NCI-H345 treated with DMSO at 0.1 percent for 48 hours (cell line): ENCODE data around the gene HOTAIR.
A peak's percentile ranks its signal among the peaks of the same experiment; 100 is the strongest.

Source experiments
- DNase-seq: peaks from one replicate; lab custom pipeline; 2025; ENCODE audit not compliant: unreplicated experiment; lab: John Stamatoyannopoulos, UW

Gene HOTAIR

GRCh38 chr12:54011665-54012532 lies 37.1 kb upstream of the HOTAIR start:
- no peak for DNase-seq

DNA sequence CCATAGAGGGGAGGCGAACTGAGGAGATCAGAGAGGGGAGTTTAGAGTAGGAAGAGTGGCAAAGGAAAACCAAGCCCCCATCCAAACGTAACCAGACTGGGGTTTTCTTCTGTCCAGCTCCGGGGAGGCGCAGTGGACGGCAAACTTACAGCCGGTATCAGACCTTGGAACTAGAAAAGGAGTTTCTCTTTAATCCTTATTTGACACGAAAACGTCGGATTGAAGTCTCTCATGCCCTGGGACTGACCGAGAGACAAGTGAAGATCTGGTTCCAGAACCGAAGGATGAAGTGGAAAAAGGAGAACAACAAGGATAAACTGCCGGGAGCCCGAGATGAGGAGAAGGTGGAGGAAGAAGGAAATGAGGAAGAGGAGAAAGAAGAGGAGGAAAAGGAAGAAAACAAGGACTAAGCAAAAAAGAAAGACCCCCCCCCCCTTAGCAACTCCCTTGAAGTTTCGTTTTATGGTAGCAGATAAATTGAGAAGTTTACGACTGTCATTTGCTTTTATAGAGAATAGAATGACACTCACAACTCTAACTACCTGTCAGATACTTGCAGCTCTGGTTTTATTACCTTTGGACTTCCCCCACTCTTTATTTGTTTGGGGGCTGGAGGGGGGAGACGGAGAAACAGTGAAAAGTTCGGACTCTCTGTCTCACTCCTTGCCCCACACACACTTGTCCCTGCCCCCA lies 36.4 kb upstream of the HOTAIR start:
- DNase-seq, result no peak

DNA sequence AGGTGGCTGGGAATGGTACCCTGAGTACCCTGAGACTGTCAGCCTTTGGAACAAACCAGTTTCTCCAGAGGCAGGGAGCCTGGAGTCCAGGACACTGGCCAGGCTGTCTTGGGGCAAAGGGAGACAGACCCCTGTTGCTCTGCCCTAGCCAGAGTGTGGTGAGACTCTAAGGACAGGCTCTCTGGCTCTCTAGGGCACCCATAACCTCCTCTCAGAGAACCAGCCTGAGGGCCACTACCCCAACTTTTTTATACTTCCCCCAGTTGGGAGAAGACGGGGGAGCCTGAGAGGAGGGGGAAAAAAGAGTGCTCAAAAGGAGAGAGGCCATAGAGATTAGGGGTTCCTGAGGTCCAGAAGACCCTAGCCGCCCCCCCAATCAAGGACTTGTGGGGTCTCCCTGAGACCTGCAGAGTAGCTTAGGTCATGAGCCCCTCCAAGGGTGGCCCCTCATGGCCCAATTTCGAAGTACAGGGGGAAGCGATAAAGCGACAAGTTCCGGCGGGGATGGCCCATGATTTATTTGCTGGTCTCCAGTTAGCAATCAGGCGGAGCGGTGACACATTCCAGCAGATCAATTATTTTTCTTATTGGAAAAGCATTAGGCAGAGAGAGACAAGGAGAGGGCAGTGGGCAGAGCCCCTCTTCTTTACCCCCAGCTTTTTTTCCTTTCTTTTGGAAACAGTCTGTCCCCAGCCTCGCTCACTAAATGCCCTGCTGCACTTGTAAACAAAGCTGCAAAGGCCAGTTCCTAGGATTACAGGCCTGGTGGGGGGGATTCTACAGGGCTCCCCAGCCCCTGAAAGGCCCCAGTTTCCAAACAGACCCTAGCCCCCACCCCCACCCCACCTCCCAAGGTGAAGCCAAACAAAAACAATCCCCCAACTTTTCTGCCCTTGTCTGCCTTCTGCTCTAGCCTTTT lies 35.6 kb upstream of the HOTAIR start:
- no peak for DNase-seq

DNA sequence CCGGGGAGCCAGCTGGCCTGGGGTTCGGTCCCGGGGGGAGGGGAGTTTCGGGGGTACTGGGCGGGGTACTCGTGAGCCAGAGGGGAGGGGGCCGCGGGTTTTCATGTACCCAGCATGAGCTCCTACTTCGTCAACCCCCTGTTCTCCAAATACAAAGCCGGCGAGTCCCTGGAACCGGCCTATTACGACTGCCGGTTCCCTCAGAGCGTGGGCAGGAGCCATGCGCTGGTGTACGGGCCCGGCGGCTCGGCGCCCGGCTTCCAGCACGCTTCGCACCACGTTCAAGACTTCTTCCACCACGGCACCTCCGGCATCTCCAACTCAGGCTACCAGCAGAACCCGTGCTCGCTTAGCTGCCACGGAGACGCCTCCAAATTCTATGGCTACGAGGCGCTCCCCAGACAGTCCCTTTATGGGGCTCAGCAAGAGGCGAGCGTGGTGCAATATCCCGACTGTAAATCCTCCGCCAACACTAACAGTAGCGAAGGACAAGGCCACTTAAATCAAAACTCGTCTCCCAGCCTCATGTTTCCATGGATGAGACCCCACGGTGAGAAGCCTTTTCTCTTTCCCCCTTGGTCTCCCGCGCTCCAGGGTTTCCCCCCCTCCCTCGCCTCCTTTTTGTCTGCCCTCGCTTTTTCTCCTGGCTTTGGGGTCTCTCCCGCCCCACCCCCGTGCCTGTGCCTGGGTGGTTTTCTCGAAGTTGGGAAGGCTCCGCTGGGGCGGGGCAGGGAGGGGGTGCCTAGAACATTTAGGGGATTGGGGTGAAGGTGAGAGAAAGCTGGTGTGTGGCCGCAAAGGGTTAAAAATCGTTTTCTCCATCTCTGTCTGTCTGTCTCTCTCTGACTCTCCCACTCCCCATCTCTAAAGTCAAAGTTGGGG lies 34.7 kb upstream of the HOTAIR start:
- DNase-seq, result no peak

DNA sequence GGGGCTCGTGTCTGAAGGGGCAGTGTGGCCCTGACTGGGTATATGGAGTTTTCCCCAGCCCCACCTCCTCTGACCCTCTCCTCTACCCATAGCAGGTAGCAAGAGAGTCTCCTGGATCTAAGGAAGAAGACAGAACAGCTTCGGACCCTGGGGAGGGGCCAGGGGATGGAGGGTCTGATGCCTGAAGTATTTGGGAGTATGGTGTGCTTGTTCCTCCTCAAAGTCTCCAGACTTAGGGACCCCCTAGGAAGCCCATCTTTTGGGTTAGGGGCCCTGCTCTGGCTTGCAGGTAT lies 33.5 kb upstream of the HOTAIR start:
- DNase-seq, result no peak

DNA sequence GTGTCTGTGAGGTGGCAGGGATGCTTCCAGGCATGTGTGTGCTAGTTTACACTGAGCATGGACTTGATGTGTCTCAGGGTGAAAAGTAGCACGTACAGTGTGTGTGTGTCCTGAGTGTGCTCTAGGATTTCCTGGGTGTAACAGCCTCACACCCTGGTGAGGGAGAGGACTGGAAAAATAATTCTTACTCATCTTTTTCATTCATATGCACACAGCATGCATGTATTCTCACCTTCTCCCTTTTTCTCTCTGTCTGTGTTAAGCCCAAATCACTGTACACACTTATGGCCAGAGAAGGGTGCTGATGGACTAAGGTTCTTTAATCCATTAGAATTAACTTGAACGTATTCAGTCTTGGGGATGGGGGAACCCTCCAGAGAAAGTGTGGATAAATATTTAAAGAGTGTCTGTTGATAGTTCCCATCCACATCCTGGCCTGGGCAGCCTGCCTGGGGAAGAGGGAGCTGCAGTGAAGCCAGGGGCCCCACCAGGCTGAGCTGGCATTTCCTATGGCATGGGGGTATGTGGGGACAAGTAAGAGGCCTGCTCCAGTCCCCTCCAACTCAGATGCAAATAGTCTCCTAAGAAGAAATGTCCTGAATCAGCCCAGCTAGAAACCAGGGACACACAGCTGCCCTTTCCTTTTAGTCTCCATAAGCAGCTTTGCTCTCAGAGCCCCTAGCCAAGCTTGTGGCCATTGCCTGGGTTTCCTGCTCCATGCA lies 32.9 kb upstream of the HOTAIR start:
- no peak for DNase-seq

DNA sequence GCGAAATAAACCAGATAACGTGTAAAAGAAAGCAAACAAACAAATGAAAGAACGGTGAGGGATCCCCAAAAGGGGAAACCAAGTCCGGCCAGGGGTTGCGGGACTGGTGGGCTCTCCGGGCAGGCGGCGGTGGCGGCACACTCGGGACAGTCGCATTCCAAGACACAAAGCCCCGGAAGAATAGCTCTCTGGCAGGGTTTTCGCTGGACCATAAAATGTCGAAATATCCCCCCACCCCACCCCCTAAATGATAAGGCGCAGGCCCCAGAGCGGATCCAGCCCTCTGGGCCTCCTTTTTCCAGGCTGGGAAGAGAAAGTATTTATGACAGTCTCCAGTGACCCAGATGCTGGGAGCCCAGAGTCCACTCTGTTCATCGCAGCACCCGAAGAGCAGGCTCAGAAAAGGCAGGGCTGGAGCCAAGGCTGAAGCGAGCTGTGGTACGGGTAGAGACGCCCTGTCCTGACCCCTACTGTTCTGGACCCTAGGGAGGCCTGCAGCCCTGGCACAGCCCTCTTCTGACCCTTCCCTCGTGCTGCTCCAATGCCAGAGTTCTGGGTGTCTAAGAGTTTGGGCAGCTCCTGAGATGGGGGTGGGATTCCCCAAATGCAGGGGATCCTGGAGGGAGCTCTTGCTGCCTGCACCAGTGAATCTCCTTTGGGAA lies 31.9 kb upstream of the HOTAIR start:
- DNase-seq, result no peak

DNA sequence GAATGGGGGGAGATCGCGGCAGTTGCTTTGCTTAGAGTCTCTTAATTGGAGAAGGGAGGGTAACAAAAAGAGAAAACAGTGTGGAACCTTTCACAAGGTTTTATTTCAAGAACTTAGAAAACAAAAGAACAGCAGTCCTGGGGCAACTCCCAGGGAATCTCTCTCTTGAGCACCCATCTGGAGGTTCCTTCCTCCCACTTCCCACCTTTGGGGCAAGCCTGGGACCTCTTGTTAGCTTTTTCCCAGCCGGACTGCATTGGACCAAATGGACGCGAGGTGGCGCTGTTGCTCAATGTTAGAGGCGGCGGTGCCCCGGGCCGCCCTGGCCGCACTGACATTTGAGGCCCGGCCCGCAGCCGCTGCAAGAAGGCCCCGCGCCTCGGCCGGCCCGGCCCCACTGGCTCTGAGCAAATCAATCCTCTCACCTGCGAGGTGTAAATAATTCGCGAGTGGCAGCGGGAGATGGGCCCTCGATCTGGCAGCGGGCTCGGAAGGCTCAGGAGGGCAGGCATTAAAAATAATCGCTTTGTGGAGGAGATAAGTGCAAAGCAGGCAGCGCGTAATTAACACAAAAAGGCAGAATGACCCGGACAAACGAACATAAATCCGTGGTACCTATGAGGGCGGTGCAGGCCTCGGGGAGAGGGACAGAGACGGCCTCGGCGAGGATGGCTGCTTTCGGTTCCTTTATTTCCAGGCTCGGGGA lies 31.3 kb upstream of the HOTAIR start:
- DNase-seq, result peak; percentile 22

DNA sequence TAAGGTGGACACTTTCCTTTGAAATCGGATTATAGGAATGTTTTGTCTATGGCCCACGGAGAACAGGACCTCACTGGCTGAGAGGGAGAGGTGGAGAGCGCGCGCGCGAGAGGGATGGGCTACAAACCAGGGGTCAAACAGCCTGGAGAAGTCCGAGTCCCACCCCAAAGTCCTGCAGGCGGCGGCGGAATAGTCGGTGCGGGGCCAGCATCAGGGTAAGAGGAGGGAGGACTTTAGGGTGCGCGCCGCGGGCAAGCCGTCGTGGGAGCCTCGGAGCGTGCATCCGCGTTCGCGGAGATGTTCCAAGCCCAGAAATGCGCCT lies 30.7 kb upstream of the HOTAIR start:
- DNase-seq, result no peak

DNA sequence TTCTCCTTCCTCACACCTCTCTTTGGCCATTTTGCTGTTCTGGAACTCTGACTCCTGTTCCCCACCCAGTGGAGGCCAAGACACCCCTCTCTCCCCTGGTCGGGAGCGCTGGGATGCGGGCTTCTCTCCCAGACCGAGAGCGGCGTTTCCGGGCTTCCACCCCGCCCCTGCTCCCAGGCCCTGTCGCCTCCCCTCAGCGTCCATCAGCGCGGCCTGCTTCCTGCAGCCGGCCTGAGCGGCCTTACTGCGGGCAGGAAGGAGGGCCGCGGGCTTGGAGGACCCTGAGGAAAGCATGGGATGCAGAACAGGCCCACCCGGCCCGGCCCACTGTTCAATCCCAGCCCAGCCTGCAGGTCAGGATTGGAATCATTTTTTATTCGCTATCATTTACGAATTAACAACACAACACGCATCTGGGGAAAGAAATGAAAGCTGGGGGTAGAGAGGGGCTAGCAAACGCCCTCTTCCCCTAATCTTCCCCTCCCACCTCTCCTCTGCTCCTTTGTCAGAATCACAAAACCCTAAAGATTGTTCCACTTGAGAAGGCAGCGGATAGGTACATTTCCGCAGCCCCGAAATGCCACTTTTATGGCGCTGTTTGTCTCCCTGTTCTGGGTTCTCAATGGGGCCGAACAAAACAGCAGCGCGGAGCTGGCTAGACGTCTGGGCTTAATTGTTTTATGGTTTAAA lies 30.2 kb upstream of the HOTAIR start:
- no peak for DNase-seq

- DNase-seq, result no peak
Measured at GRCh38 chr12:54004063-54004840, 29.5 kb upstream of the HOTAIR start.

- DNase-seq, result no peak
Measured at GRCh38 chr12:54003625-54004024, 28.9 kb upstream of the HOTAIR start.

- no peak for DNase-seq
Measured at GRCh38 chr12:54002915-54003389, 28.2 kb upstream of the HOTAIR start.

GRCh38 chr12:54002278-54002914 lies 27.6 kb upstream of the HOTAIR start:
- no peak for DNase-seq

- DNase-seq, result no peak
Measured at GRCh38 chr12:54001283-54002187, 26.8 kb upstream of the HOTAIR start.
